GM12878 (cell line): ENCODE results near the gene VEGFD. TPM values are rescaled to one million over a fixed set of nuclear protein-coding genes. Genes with fewer than 3 reads are reported as not detected.

ENCODE experiments used
- ATAC-seq: fragments of 200-7000 bp; cut with Tn5 transposase; 3 replicates; pipeline ENCODE4 v1.9.1; 2020; ENCODE audit warnings: mild to moderate bottlenecking, moderate library complexity
- BruUV-seq: library from RNA; stranded (reverse); fragments of 400-500 nt; replicated peaks from 2 replicates; lab custom pipeline; 2021; lab: Mats Ljungman, UMichigan
- CTCF ChIA-PET: fragments of 300-600 bp; sonication (Branson Sonifier 250); formaldehyde crosslinking; extraction: SDS; loops from one replicate; lab custom pipeline; 2021; ENCODE audit warnings: inconsistent platforms; lab: Yijun Ruan, JAX
- POLR2A ChIA-PET: fragments of 350-600 bp; formaldehyde crosslinking; extraction: SDS; loops from one replicate; lab custom pipeline; 2021; ENCODE audit warnings: inconsistent platforms; lab: Charles Lee
- RAD21 ChIA-PET: fragments of 300-600 bp; sonication (Branson Sonifier 250); formaldehyde crosslinking; loops from one replicate; lab custom pipeline; 2023; ENCODE audit warnings: antibody characterized with exemption; ENCODE audit not compliant: unreplicated experiment; lab: Charles Lee
- SMC1A ChIA-PET: fragments of 300-600 bp; sonication (Branson Sonifier 250); formaldehyde crosslinking; loops from one replicate; lab custom pipeline; 2023; ENCODE audit not compliant: unreplicated experiment, uncharacterized antibody; lab: Charles Lee
- DNase-seq: peaks from one replicate; pipeline ENCODE4 v3.0.0-alpha.2; 2011; ENCODE audit warnings: low read depth, low spot score
- FAIRE-seq: peaks from 3 replicates; lab custom pipeline; 2011; peaks lifted over from hg19 to GRCh38; lab: Jason Lieb, UNC
- H2AFZ ChIP-seq: 2 replicates; pipeline ENCODE4 v1.6.0; 2011; ENCODE audit warnings: low read depth, low read length, control low read depth; ENCODE audit not compliant: control insufficient read depth
- H3K27ac ChIP-seq: 2 replicates; pipeline ENCODE4 v1.5.1; 2011; ENCODE audit warnings: control low read depth; ENCODE audit not compliant: control insufficient read depth, insufficient read depth
- H3K27me3 ChIP-seq, 2 experiments: replicated peaks in 1 of 2; 2 replicates each; pipeline versions ENCODE4 v1.6.0 to v1.6.1; 2011; ENCODE audit warnings: low read length in 1 of 2; ENCODE audit not compliant: control insufficient read depth in 2 of 2, insufficient read depth in 2 of 2
- H3K36me3 ChIP-seq, 2 experiments: 2 replicates each; pipeline ENCODE4 v1.5.1; 2011; ENCODE audit warnings: low read length in 1 of 2; ENCODE audit not compliant: control insufficient read depth in 2 of 2, insufficient read depth in 2 of 2
- H3K4me1 ChIP-seq: 2 replicates; pipeline ENCODE4 v1.6.1; 2011; ENCODE audit warnings: mild to moderate bottlenecking, low read length, moderate library complexity, mixed read lengths; ENCODE audit not compliant: control insufficient read depth, insufficient read depth
- H3K4me2 ChIP-seq: 2 replicates; pipeline ENCODE4 v1.6.0; 2011; ENCODE audit warnings: control low read depth; ENCODE audit not compliant: control insufficient read depth, insufficient read depth
- H3K4me3 ChIP-seq: fragments of 200-600 bp; sonication (generic); 2 replicates; pipeline ENCODE4 v1.5.1; 2016
- H3K79me2 ChIP-seq: 2 replicates; pipeline ENCODE4 v1.6.0; 2011; ENCODE audit warnings: low read length; ENCODE audit not compliant: control insufficient read depth, insufficient read depth
- H3K9ac ChIP-seq: 2 replicates; pipeline ENCODE4 v1.8.0; 2011; ENCODE audit warnings: low read length, control low read depth, mixed read lengths; ENCODE audit not compliant: control insufficient read depth, insufficient read depth
- H3K9me3 ChIP-seq: replicated peaks from 3 replicates; pipeline ENCODE4 v1.5.1; 2011; ENCODE audit warnings: mild to moderate bottlenecking, low read length; ENCODE audit not compliant: control insufficient read depth, insufficient read depth
- H4K20me1 ChIP-seq: 2 replicates; pipeline ENCODE4 v1.6.0; 2011; ENCODE audit not compliant: control insufficient read depth, insufficient read depth
- ATF2 ChIP-seq: IDR thresholded peaks from 2 replicates; pipeline ENCODE4 v1.6.1; 2012; ENCODE audit warnings: low read length, inconsistent platforms
- CTCF ChIP-seq, 3 experiments: IDR thresholded peaks in 2 of 3; conservative IDR thresholded peaks in 1 of 3; 2 replicates each; pipeline ENCODE4 v1.5.1; 2011; ENCODE audit warnings: low read depth in 3 of 3, low read length in 3 of 3, mild to moderate bottlenecking in 3 of 3, control low read depth in 2 of 3, moderate library complexity in 2 of 3, inconsistent platforms in 1 of 3, mixed read lengths in 1 of 3; ENCODE audit not compliant: control insufficient read depth in 2 of 3, insufficient read depth in 1 of 3; ENCODE audit errors: extremely low read depth in 1 of 3
- FOXK2 ChIP-seq: fragments of 450-650 bp; IDR thresholded peaks from 2 replicates; pipeline ENCODE4 v1.6.1; 2017; ENCODE audit warnings: mild to moderate bottlenecking, moderate library complexity
- GATAD2B ChIP-seq: fragments of 450-650 bp; conservative IDR thresholded peaks from 2 replicates; pipeline ENCODE4 v1.6.1; 2017; ENCODE audit warnings: low read depth, mild to moderate bottlenecking, moderate library complexity
- POLR2A ChIP-seq: IDR thresholded peaks from 2 replicates; pipeline ENCODE4 v1.6.1; 2011; ENCODE audit warnings: low read depth, mild to moderate bottlenecking, low read length
- SPI1 ChIP-seq: IDR thresholded peaks from 2 replicates; pipeline ENCODE4 v1.6.1; 2011; ENCODE audit warnings: low read depth, mild to moderate bottlenecking, low read length, moderate library complexity, borderline replicate concordance; ENCODE audit not compliant: insufficient read depth
- STAT1 ChIP-seq: fragments of 450-650 bp; conservative IDR thresholded peaks from 2 replicates; pipeline ENCODE4 v1.6.1; 2014; ENCODE audit warnings: antibody characterized with exemption, mild to moderate bottlenecking
- ZBTB11 ChIP-seq: fragments of 450-650 bp; formaldehyde crosslinking; IDR thresholded peaks from 2 replicates; pipeline ENCODE4 v1.5.0; 2022; ENCODE audit warnings: mild to moderate bottlenecking, missing genetic modification characterization
- ZBTB33 ChIP-seq: fragments of 450-650 bp; IDR thresholded peaks from 2 replicates; pipeline ENCODE4 v1.6.1; 2017; ENCODE audit warnings: mild to moderate bottlenecking
- ZNF24 ChIP-seq: fragments of 450-650 bp; IDR thresholded peaks from 2 replicates; pipeline ENCODE4 v1.6.1; 2017; ENCODE audit warnings: antibody characterized with exemption, mild to moderate bottlenecking
- WGBS: methylation state at CpG from one replicate; pipeline ENCODE4 v1.1.6; 2016; ENCODE audit warnings: low lambda C conversion rate; ENCODE audit not compliant: insufficient replicate concordance, insufficient coverage; ENCODE audit errors: missing lambda C conversion rate; 5-methylcytosine and 5-hydroxymethylcytosine counted together
- in situ Hi-C: fragments of 300-500 bp; cut with MboI; formaldehyde crosslinking; loops from 9 replicates; pipeline ENCODE4 v1.14.3; 2018; ENCODE audit warnings: mixed read lengths
- intact Hi-C: fragments of 100-400 bp; cut with micrococcal nuclease; formaldehyde crosslinking; loops from one replicate; pipeline ENCODE4 v1.14.2; 2022; ENCODE audit not compliant: unreplicated experiment
- polyA plus RNA-seq, 11 experiments: library from polyadenylated mRNA; depleted of rRNA in 4 of 11; unstranded in 6 of 11; stranded (reverse) in 5 of 11; fragments of >200 nt; fragmentation: Nextera tagmentation in 4 of 11; fragmentation: Illumina TruSeq in 1 of 11; extraction: Ambion mirVana in 4 of 11; extraction: Trizol in 1 of 11; gene quantifications; 1 replicate in 1 of 11; 2 replicates in 10 of 11; pipeline versions ENCODE4 v1.2.1 to v1.2.3, GENCODE V29; 2011 to 2016; ENCODE audit warnings: inconsistent platforms in 2 of 11, missing spikeins in 2 of 11, low read depth in 1 of 11
- total RNA-seq, 4 experiments: library from RNA; depleted of rRNA in 3 of 4; stranded (reverse); fragments of >200 nt in 3 of 4; fragmentation: Illumina TruSeq in 1 of 4; extraction: Trizol in 1 of 4; gene quantifications; 2 replicates each; pipeline versions ENCODE4 v1.2.1 to v1.2.3, GENCODE V29; 2013 to 2021

VEGFD gene
- total and polyA plus RNA-seq, 10 of the 15 experiments (the other 5 are each of a cell fraction or from before 2014, with no cell fraction given): 0.15 TPM; not detected in 9

- TF ChIP-seq ATF2 (no peak), ZBTB33 (no peak)
- TF ChIP-seq, all 136 proteins: peak for 0
These were observed 34.5 kb upstream of the VEGFD start (continued) for GRCh38 chrX:15418707-15419181.

- H3K9me3 ChIP-seq: peaks cover 3% of the 10 kb centered on the region; the same call in 2 of the 3 replicates
- 38% methylated on average over 6 of the region's 6 CpGs for WGBS
- no peak overlapping the region for H3K4me2 ChIP-seq
- DNase-seq (no peak), FAIRE-seq (no peak), ATAC-seq (no peak)
- SMC1A ChIA-PET: no interaction called here
- H3K27me3 ChIP-seq: no peaks in the 10 kb centered on the region; a peak in 1 of 4 replicates
- no TSS peak for BruUV-seq
- CTCF ChIA-PET: no interaction called here
- H3K27ac ChIP-seq: no peak overlapping the region
- H4K20me1 ChIP-seq: no peaks in the 10 kb centered on the region
- no peaks in the 10 kb centered on the region for H3K4me1 ChIP-seq
- RAD21 ChIA-PET: no interaction called here
- H3K36me3 ChIP-seq: no peaks in the 10 kb centered on the region
- in situ Hi-C loops: no loop called here
- POLR2A ChIA-PET: no interaction called here
- H3K9ac ChIP-seq: no peak overlapping the region
- H2AFZ ChIP-seq: no peak overlapping the region
- H3K4me3 ChIP-seq: no peak overlapping the region
- no peaks in the 10 kb centered on the region for H3K79me2 ChIP-seq
- intact Hi-C loops: no loop called here
- no peak for TF ChIP-seq ZNF24
- no peak for TF ChIP-seq ZBTB11 (CRISPR knock-in tag)
- no peak for TF ChIP-seq ZBTB33
- no peak for TF ChIP-seq GATAD2B
- no peak for TF ChIP-seq SPI1
- TF ChIP-seq STAT1: no peak
- TF ChIP-seq POLR2A: no peak
- no peak for TF ChIP-seq FOXK2
- TF ChIP-seq CTCF (IDR thresholded peaks at IDR 0.05 in 2 of 3, conservative IDR thresholded peaks at IDR 0.05 in 1 of 3; ENCODE audit: control insufficient read depth in 2 of 3, extremely low read depth in 1 of 3, insufficient read depth in 1 of 3, low read depth in 3 of 3, low read length in 3 of 3): no peak
These were observed 34.0 kb upstream of the VEGFD start for GRCh38 chrX:15418041-15418706.
